Measurements from ENCODE around the gene PEX11B. TPM values are rescaled to one million over a fixed set of nuclear protein-coding genes. Genes with fewer than 3 reads are reported as not detected.

The PEX11B gene
- total RNA-seq, 1 experiment from 2014 or later: 27.4 TPM

- intact Hi-C loops (cut with micrococcal nuclease; ENCODE audit: unreplicated experiment) (no loop called here), in situ Hi-C loops (cut with HindIII; ENCODE audit: low pct_unique_long_range_greater_than_20kb, low sequenced_read_pairs) (no loop called here)
- peaks cover 4% of the 10 kb centered on the region; the same call in 1 of the 2 replicates for H3K27me3 ChIP-seq (ENCODE audit: control insufficient read depth, insufficient read depth, low read length)
- DNase-seq (ENCODE audit: low read depth, low spot score) (no peak), ATAC-seq (no peak)
- H3K9me3 ChIP-seq (ENCODE audit: control insufficient read depth, insufficient read depth, low read depth, low read length): no peaks in the 10 kb centered on the region
- H3K4me3 ChIP-seq (ENCODE audit: low read depth in 2 of 2, low read length in 2 of 2): no peak overlapping the region
- POLR2A ChIA-PET: interaction anchor here (1.1 kb wide), 1 partner anchor 14 kb away, joined by 3 read pairs; no protein-coding TSS in a partner anchor
- TF ChIP-seq POLR2AphosphoS5 (IDR thresholded peaks at IDR 0.05; ENCODE audit: low read depth, low read length) (no peak), REST (IDR thresholded peaks at IDR 0.05; ENCODE audit: insufficient read depth in 1 of 2, low read depth in 2 of 2, low read length in 1 of 2) (no peak), SIN3A (IDR thresholded peaks at IDR 0.05; ENCODE audit: borderline replicate concordance, insufficient read depth, low read depth, low read length) (no peak), CTCF (IDR thresholded peaks at IDR 0.05) (no peak), TCF7L2 (IDR thresholded peaks at IDR 0.05; ENCODE audit: low read depth, low read length) (no peak)
- no TSS peak for BruUV-seq (replicated peaks)
- no peaks in the 10 kb centered on the region for H3K4me1 ChIP-seq (ENCODE audit: control insufficient read depth, insufficient read depth, low read length)
- H3K27ac ChIP-seq (ENCODE audit: low read length): no peak overlapping the region
- no peaks in the 10 kb centered on the region for H3K36me3 ChIP-seq (ENCODE audit: control insufficient read depth, insufficient read depth, low read length)
- CTCF ChIA-PET: no interaction called here
These were observed 39.8 kb downstream of the PEX11B start for GRCh38 chr1:145878724-145879123.

- intact Hi-C loops (cut with micrococcal nuclease; ENCODE audit: unreplicated experiment) (no loop called here), in situ Hi-C loops (cut with HindIII; ENCODE audit: low pct_unique_long_range_greater_than_20kb, low sequenced_read_pairs) (no loop called here)
- Histone ChIP-seq H3K27ac (ENCODE audit: low read length) (no peak overlapping the region), H3K9me3 (ENCODE audit: control insufficient read depth, insufficient read depth, low read depth, low read length) (no peaks in the 10 kb centered on the region), H3K27me3 (ENCODE audit: control insufficient read depth, insufficient read depth, low read length) (no peaks in the 10 kb centered on the region), H3K36me3 (ENCODE audit: control insufficient read depth, insufficient read depth, low read length) (no peaks in the 10 kb centered on the region), H3K4me3 (ENCODE audit: low read depth in 2 of 2, low read length in 2 of 2) (no peak overlapping the region), H3K4me1 (ENCODE audit: control insufficient read depth, insufficient read depth, low read length) (no peaks in the 10 kb centered on the region)
- CTCF ChIA-PET: no interaction called here
- no peak for ATAC-seq
- no peak for DNase-seq (ENCODE audit: low read depth, low spot score)
- POLR2A ChIA-PET: interaction anchor here (1.1 kb wide), 1 partner anchor 14 kb away, joined by 3 read pairs; no protein-coding TSS in a partner anchor
- no TSS peak for BruUV-seq (replicated peaks)
- TF ChIP-seq TCF7L2 (IDR thresholded peaks at IDR 0.05; ENCODE audit: low read depth, low read length) (no peak), POLR2AphosphoS5 (IDR thresholded peaks at IDR 0.05; ENCODE audit: low read depth, low read length) (no peak)
These were observed 40.5 kb downstream of the PEX11B start for GRCh38 chr1:145877923-145878486.

GRCh38 chr1:145874646-145875045, 43.9 kb downstream of the PEX11B start:
- TF ChIP-seq POLR2AphosphoS5 (IDR thresholded peaks at IDR 0.05; ENCODE audit: low read depth, low read length) (no peak), REST (IDR thresholded peaks at IDR 0.05; ENCODE audit: insufficient read depth in 1 of 2, low read depth in 2 of 2, low read length in 1 of 2) (no peak), TCF7L2 (IDR thresholded peaks at IDR 0.05; ENCODE audit: low read depth, low read length) (no peak), SIN3A (IDR thresholded peaks at IDR 0.05; ENCODE audit: borderline replicate concordance, insufficient read depth, low read depth, low read length) (no peak)
- Histone ChIP-seq H3K27ac (ENCODE audit: low read length) (no peak overlapping the region), H3K27me3 (ENCODE audit: control insufficient read depth, insufficient read depth, low read length) (no peaks in the 10 kb centered on the region), H3K36me3 (ENCODE audit: control insufficient read depth, insufficient read depth, low read length) (no peaks in the 10 kb centered on the region), H3K9me3 (ENCODE audit: control insufficient read depth, insufficient read depth, low read depth, low read length) (no peaks in the 10 kb centered on the region), H3K4me3 (ENCODE audit: low read depth in 2 of 2, low read length in 2 of 2) (no peak overlapping the region), H3K4me1 (ENCODE audit: control insufficient read depth, insufficient read depth, low read length) (no peaks in the 10 kb centered on the region)
- ChIA-PET POLR2A (no interaction called here), CTCF (no interaction called here)
- ATAC-seq (no peak), DNase-seq (ENCODE audit: low read depth, low spot score) (no peak)
- no TSS peak for BruUV-seq (replicated peaks)
- intact Hi-C loops (cut with micrococcal nuclease; ENCODE audit: unreplicated experiment): no loop called here
- in situ Hi-C loops (cut with HindIII; ENCODE audit: low pct_unique_long_range_greater_than_20kb, low sequenced_read_pairs): no loop called here
